Hepatocyte (in vitro differentiated cells): Measurements from ENCODE around the gene ELAVL2. TPM values are rescaled to one million over a fixed set of nuclear protein-coding genes. Genes with fewer than 3 reads are reported as not detected.
"Not testable (repeated sequence)": the region's sequence is repeated elsewhere in the genome, so short reads cannot be mapped to it uniquely, and the experiment has no call there.

Experiments
- DNase-seq: peaks from one replicate; pipeline ENCODE4 v3.0.0-alpha.2; 2016; ENCODE audit warnings: low spot score
- H2AFZ ChIP-seq: fragments of 200-600 bp; sonication (generic); 2 replicates; pipeline ENCODE4 v1.6.0; 2016; ENCODE audit warnings: antibody characterized with exemption, mild to moderate bottlenecking
- H3K27ac ChIP-seq: fragments of 200-600 bp; sonication (generic); 2 replicates; pipeline ENCODE4 v1.5.1; 2016; ENCODE audit warnings: mild to moderate bottlenecking
- H3K27me3 ChIP-seq: fragments of 200-600 bp; sonication (generic); 2 replicates; pipeline ENCODE4 v1.6.1; 2016
- H3K36me3 ChIP-seq: fragments of 200-600 bp; sonication (generic); replicated peaks from 2 replicates; pipeline ENCODE4 v1.5.1; 2016; ENCODE audit warnings: low read depth; ENCODE audit not compliant: insufficient read depth
- H3K4me1 ChIP-seq: fragments of 200-600 bp; sonication (generic); 2 replicates; pipeline ENCODE4 v1.5.1; 2016; ENCODE audit warnings: mild to moderate bottlenecking, moderate library complexity; ENCODE audit not compliant: insufficient read depth
- H3K4me2 ChIP-seq: fragments of 200-600 bp; sonication (generic); 2 replicates; pipeline ENCODE4 v1.6.0; 2016
- H3K4me3 ChIP-seq: fragments of 200-600 bp; sonication (generic); 2 replicates; pipeline ENCODE4 v1.5.1; 2016; ENCODE audit warnings: mild to moderate bottlenecking
- H3K79me2 ChIP-seq: fragments of 200-600 bp; sonication (generic); 2 replicates; pipeline ENCODE4 v1.6.0; 2017; ENCODE audit warnings: mild to moderate bottlenecking
- H3K9me2 ChIP-seq: fragments of 200-600 bp; sonication (generic); replicated peaks from 2 replicates; pipeline ENCODE4 v1.6.0; 2017; ENCODE audit warnings: mild to moderate bottlenecking; ENCODE audit not compliant: insufficient read depth
- H3K9me3 ChIP-seq: fragments of 200-600 bp; sonication (generic); 2 replicates; pipeline ENCODE4 v1.5.1; 2016; ENCODE audit warnings: low read depth, mild to moderate bottlenecking
- H4K20me1 ChIP-seq: fragments of 200-600 bp; sonication (generic); 2 replicates; pipeline ENCODE4 v1.6.0; 2016; ENCODE audit warnings: mild to moderate bottlenecking; ENCODE audit not compliant: insufficient read depth, poor library complexity, severe bottlenecking
- CTCF ChIP-seq: fragments of 200-600 bp; sonication (generic); IDR thresholded peaks from 2 replicates; pipeline ENCODE4 v1.5.1; 2016; ENCODE audit warnings: antibody characterized with exemption, mild to moderate bottlenecking; ENCODE audit not compliant: poor library complexity
- EZH2 ChIP-seq: fragments of 200-600 bp; sonication (generic); IDR thresholded peaks from 2 replicates; pipeline ENCODE4 v1.6.1; 2016; ENCODE audit warnings: antibody characterized with exemption, mild to moderate bottlenecking, borderline replicate concordance
- EZH2phosphoT487 ChIP-seq: fragments of 200-600 bp; sonication (generic); IDR thresholded peaks from one replicate; pipeline ENCODE4 v1.6.1; 2018; ENCODE audit warnings: antibody characterized with exemption, mild to moderate bottlenecking, low read depth, moderate library complexity; ENCODE audit not compliant: unreplicated experiment, severe bottlenecking
- WGBS: methylation state at CpG from one replicate; pipeline ENCODE4 v1.1.6; 2016; ENCODE audit warnings: low lambda C conversion rate; ENCODE audit errors: missing lambda C conversion rate; 5-methylcytosine and 5-hydroxymethylcytosine counted together
- polyA plus RNA-seq: library from polyadenylated mRNA; unstranded; fragments of >200 nt; fragmentation: Nextera tagmentation; extraction: Ambion mirVana; gene quantifications from 2 replicates; pipeline ENCODE4 v1.2.1, GENCODE V29; 2016
- total RNA-seq: library from RNA; depleted of rRNA; stranded (reverse); fragments of >200 nt; gene quantifications from 2 replicates; pipeline ENCODE4 v1.2.3, GENCODE V29; 2014

Gene ELAVL2
- total and polyA plus RNA-seq, 2 experiments from 2014 or later = 0.93 TPM; not detected in 1

GRCh38 chr9:23725279-23725946, 100.6 kb downstream of the ELAVL2 start:
- no peaks in the 10 kb centered on the region for H3K9me2 ChIP-seq
- no peaks in the 10 kb centered on the region for H3K79me2 ChIP-seq

GRCh38 chr9:23723672-23724071, 102.4 kb downstream of the ELAVL2 start:
- no peak for DNase-seq
- no peak for TF ChIP-seq EZH2
- Histone ChIP-seq H2AFZ (no peak overlapping the region), H3K79me2 (no peaks in the 10 kb centered on the region), H3K27ac (no peak overlapping the region), H3K4me3 (no peak overlapping the region), H4K20me1 (no peaks in the 10 kb centered on the region), H3K36me3 (no peaks in the 10 kb centered on the region), H3K4me1 (no peaks in the 10 kb centered on the region), H3K9me3 (no peaks in the 10 kb centered on the region), H3K9me2 (no peaks in the 10 kb centered on the region), H3K27me3 (no peaks in the 10 kb centered on the region), H3K4me2 (no peak overlapping the region)
- WGBS = 96% methylated on average over 2 of the region's 2 CpGs

More at GRCh38 chr9:23725279-23725946, 100.6 kb downstream of the ELAVL2 start:
- Histone ChIP-seq H3K27me3 (no peaks in the 10 kb centered on the region), H2AFZ (no peak overlapping the region), H3K4me1 (no peaks in the 10 kb centered on the region), H3K9me3 (no peaks in the 10 kb centered on the region), H4K20me1 (no peaks in the 10 kb centered on the region), H3K36me3 (no peaks in the 10 kb centered on the region), H3K27ac (no peak overlapping the region), H3K4me3 (no peak overlapping the region), H3K4me2 (no peak overlapping the region)
- no peak for TF ChIP-seq EZH2phosphoT487
- no peak for TF ChIP-seq EZH2
- TF ChIP-seq CTCF = no peak
- DNase-seq = no peak
- WGBS = 80% methylated on average over 6 of the region's 6 CpGs

- H2AFZ ChIP-seq, DNase-seq, H3K36me3 ChIP-seq, H3K4me2 ChIP-seq, H3K27me3 ChIP-seq, H4K20me1 ChIP-seq, H3K9me3 ChIP-seq, H3K27ac ChIP-seq, H3K9me2 ChIP-seq, H3K4me3 ChIP-seq, H3K79me2 ChIP-seq, H3K4me1 ChIP-seq: not testable (repeated sequence)
- WGBS = 98% methylated on average over 3 of the region's 4 CpGs
Measured at GRCh38 chr9:23723048-23723447, 103.0 kb downstream of the ELAVL2 start.

- no peaks in the 10 kb centered on the region for H3K27me3 ChIP-seq
- H3K9me3 ChIP-seq = no peaks in the 10 kb centered on the region
- H3K27ac ChIP-seq = no peak overlapping the region
- H3K4me2 ChIP-seq = no peak overlapping the region
- H2AFZ ChIP-seq = no peak overlapping the region
- no peaks in the 10 kb centered on the region for H4K20me1 ChIP-seq
- H3K36me3 ChIP-seq = no peaks in the 10 kb centered on the region
- peaks cover 6% of the 10 kb centered on the region for H3K4me1 ChIP-seq
- no peaks in the 10 kb centered on the region for H3K79me2 ChIP-seq
- no peaks in the 10 kb centered on the region for H3K9me2 ChIP-seq
- no peak for DNase-seq
- no peak overlapping the region for H3K4me3 ChIP-seq
- TF ChIP-seq CTCF (no peak), EZH2phosphoT487 (no peak), EZH2 (no peak)
Measured at GRCh38 chr9:23721466-23721865, 104.6 kb downstream of the ELAVL2 start.
